Tibial artery (tissue), 4 donors: ENCODE measurements around the gene TINAGL1.

Experiments used
- DNase-seq, 2 donors: peaks; one replicate each; pipeline ENCODE4 v3.0.0-alpha.2; 2019
- H3K27ac ChIP-seq, 2 donors: fragments of 200-600 bp; sonication (generic) in 1 of 2; 1 replicate in 1 of 2; 2 replicates in 1 of 2; pipeline ENCODE4 v1.5.1; 2018 to 2019; ENCODE audit warnings: mild to moderate bottlenecking in 1 of 2
- H3K27me3 ChIP-seq, 2 donors: fragments of 200-600 bp; sonication (generic) in 1 of 2; one replicate each; pipeline versions ENCODE4 v1.5.1 to v1.6.0; 2016 to 2019
- H3K36me3 ChIP-seq, 3 donors: fragments of 200-600 bp; sonication (generic) in 2 of 3; one replicate each; pipeline ENCODE4 v1.5.1; 2016 to 2019; ENCODE audit warnings: mild to moderate bottlenecking in 2 of 3
- H3K4me1 ChIP-seq, 4 donors: fragments of 200-600 bp; sonication (generic) in 2 of 4; 1 replicate in 3 of 4; 2 replicates in 1 of 4; pipeline ENCODE4 v1.5.1; 2016 to 2019
- H3K4me3 ChIP-seq, 2 donors: fragments of 200-600 bp; sonication (generic) in 1 of 2; 1 replicate in 1 of 2; 2 replicates in 1 of 2; pipeline ENCODE4 v1.5.1; 2018 to 2019; ENCODE audit warnings: mild to moderate bottlenecking in 2 of 2
- H3K9me3 ChIP-seq, 3 donors: fragments of 200-600 bp; sonication (generic) in 1 of 3; one replicate each; pipeline ENCODE4 v1.5.1; 2016 to 2019
- CTCF ChIP-seq, 2 experiments: fragments of 200-600 bp in 1 of 2; fragments of 450-650 bp in 1 of 2; IDR thresholded peaks; one replicate each; pipeline ENCODE4 v1.5.1; 2017 to 2019; ENCODE audit warnings: antibody characterized with exemption in 2 of 2, mild to moderate bottlenecking in 1 of 2, moderate library complexity in 1 of 2
- intact Hi-C: fragments of 100-400 bp; cut with DNase I; formaldehyde crosslinking; loops from one replicate; pipeline ENCODE4 v1.15.0; 2023; ENCODE audit warnings: low total_unique reads

The TINAGL1 gene

GRCh38 chr1:31560394-31560793 lies 15.9 kb upstream of the TINAGL1 start:
- no peak for DNase-seq
- no peak overlapping the region for H3K4me3 ChIP-seq
- peaks cover 0 to 12% (median 11%) of the 10 kb centered on the region in 4 donors for H3K4me1 ChIP-seq
- no peak overlapping the region for H3K27ac ChIP-seq
- no peaks in the 10 kb centered on the region for H3K36me3 ChIP-seq
- intact Hi-C loops, result loop anchor here (5.0 kb wide), 1 partner anchor 232 kb away; no protein-coding TSS in a partner anchor
- no peak for TF ChIP-seq CTCF (IDR thresholded peaks at IDR 0.05)
- H3K27me3 ChIP-seq, result peaks cover 0 to 42% of the 10 kb centered on the region in 2 donors
- no peaks in the 10 kb centered on the region for H3K9me3 ChIP-seq

- intact Hi-C loops, result loop anchor here (5.0 kb wide), 1 partner anchor 229 kb away; no protein-coding TSS in a partner anchor
- Histone ChIP-seq H3K27ac (no peak overlapping the region), H3K36me3 (no peaks in the 10 kb centered on the region), H3K4me3 (no peak overlapping the region), H3K9me3 (no peaks in the 10 kb centered on the region), H3K27me3 (peaks cover 0 to 35% of the 10 kb centered on the region in 2 donors), H3K4me1 (peaks cover 0 to 22% (median 18%) of the 10 kb centered on the region in 4 donors)
- no peak for DNase-seq
- no peak for TF ChIP-seq CTCF (IDR thresholded peaks at IDR 0.05)
These were observed 13.5 kb upstream of the TINAGL1 start for GRCh38 chr1:31562707-31563360.

GRCh38 chr1:31564606-31564989 lies 11.7 kb upstream of the TINAGL1 start:
- H3K27ac ChIP-seq, result peak overlapping the region; percentile 52 to 64
- H3K27me3 ChIP-seq, result peaks cover 0 to 26% of the 10 kb centered on the region in 2 donors
- no peak for TF ChIP-seq CTCF (IDR thresholded peaks at IDR 0.05)
- H3K4me1 ChIP-seq, result peaks cover 0 to 40% (median 35%) of the 10 kb centered on the region in 4 donors
- no peak for DNase-seq
- H3K9me3 ChIP-seq, result no peaks in the 10 kb centered on the region
- H3K36me3 ChIP-seq, result no peaks in the 10 kb centered on the region
- intact Hi-C loops, result loop anchor here (2.0 to 5.0 kb wide), 2 partner anchors 30 to 228 kb away; no protein-coding TSS in a partner anchor
- H3K4me3 ChIP-seq, result no peak overlapping the region

GRCh38 chr1:31567956-31568570 lies 8.3 kb upstream of the TINAGL1 start:
- no peak for TF ChIP-seq CTCF (IDR thresholded peaks at IDR 0.05)
- intact Hi-C loops, result no loop called here
- H3K27ac ChIP-seq, result peak overlapping the region; percentile 87 to 91

GRCh38 chr1:31568895-31569595 lies 7.3 kb upstream of the TINAGL1 start:
- no peak overlapping the region for H3K4me3 ChIP-seq
- H3K4me1 ChIP-seq, result peaks cover 0 to 77% (median 61%) of the 10 kb centered on the region in 4 donors
- intact Hi-C loops, result no loop called here
- H3K27me3 ChIP-seq, result no peaks in the 10 kb centered on the region
- DNase-seq, result peak in 1 of 2 donors; percentile 90
- H3K36me3 ChIP-seq, result no peaks in the 10 kb centered on the region
- no peaks in the 10 kb centered on the region for H3K9me3 ChIP-seq
- peak overlapping the region; percentile 87 to 91 for H3K27ac ChIP-seq
- no peak for TF ChIP-seq CTCF (IDR thresholded peaks at IDR 0.05)

More at GRCh38 chr1:31567956-31568570, 8.3 kb upstream of the TINAGL1 start:
- H3K4me1 ChIP-seq, result peaks cover 0 to 68% (median 51%) of the 10 kb centered on the region in 4 donors
- no peaks in the 10 kb centered on the region for H3K36me3 ChIP-seq
- DNase-seq, result peak; percentile 18 to 88
- H3K9me3 ChIP-seq, result no peaks in the 10 kb centered on the region
- peaks cover 0 to 3% of the 10 kb centered on the region in 2 donors for H3K27me3 ChIP-seq
- H3K4me3 ChIP-seq, result no peak overlapping the region
